HUES64 (cell line): ENCODE results near the gene KRTAP5-6.

ENCODE experiments used
- H3K27ac ChIP-seq: 2 replicates; pipeline ENCODE4 v1.7.0; 2013; ENCODE audit warnings: low read depth, low read length, inconsistent platforms
- H3K27me3 ChIP-seq: 2 replicates; pipeline ENCODE4 v1.6.1; 2013; ENCODE audit warnings: mild to moderate bottlenecking, low read length; ENCODE audit not compliant: insufficient read depth
- H3K36me3 ChIP-seq: 2 replicates; pipeline ENCODE4 v1.6.1; 2013; ENCODE audit warnings: mild to moderate bottlenecking, low read length; ENCODE audit not compliant: insufficient read depth
- H3K4me1 ChIP-seq: 2 replicates; pipeline ENCODE4 v1.6.1; 2013; ENCODE audit warnings: mild to moderate bottlenecking, low read length, moderate library complexity; ENCODE audit not compliant: insufficient read depth
- H3K4me3 ChIP-seq: 2 replicates; pipeline ENCODE4 v1.5.1; 2013; ENCODE audit warnings: mild to moderate bottlenecking, low read length, moderate library complexity
- H3K9ac ChIP-seq: 2 replicates; pipeline ENCODE4 v1.6.1; 2013; ENCODE audit warnings: mild to moderate bottlenecking, low read depth, low read length
- H3K9me3 ChIP-seq: 2 replicates; pipeline ENCODE4 v1.6.1; 2013; ENCODE audit warnings: low read depth, low read length; ENCODE audit not compliant: insufficient read depth
- WGBS: fragments of 150-250, 120-280 bp; methylation state at CpG from one replicate; pipeline ENCODE4 v1.1.7; 2013; ENCODE audit warnings: missing lambda C conversion rate; 5-methylcytosine and 5-hydroxymethylcytosine counted together

Gene KRTAP5-6

DNA sequence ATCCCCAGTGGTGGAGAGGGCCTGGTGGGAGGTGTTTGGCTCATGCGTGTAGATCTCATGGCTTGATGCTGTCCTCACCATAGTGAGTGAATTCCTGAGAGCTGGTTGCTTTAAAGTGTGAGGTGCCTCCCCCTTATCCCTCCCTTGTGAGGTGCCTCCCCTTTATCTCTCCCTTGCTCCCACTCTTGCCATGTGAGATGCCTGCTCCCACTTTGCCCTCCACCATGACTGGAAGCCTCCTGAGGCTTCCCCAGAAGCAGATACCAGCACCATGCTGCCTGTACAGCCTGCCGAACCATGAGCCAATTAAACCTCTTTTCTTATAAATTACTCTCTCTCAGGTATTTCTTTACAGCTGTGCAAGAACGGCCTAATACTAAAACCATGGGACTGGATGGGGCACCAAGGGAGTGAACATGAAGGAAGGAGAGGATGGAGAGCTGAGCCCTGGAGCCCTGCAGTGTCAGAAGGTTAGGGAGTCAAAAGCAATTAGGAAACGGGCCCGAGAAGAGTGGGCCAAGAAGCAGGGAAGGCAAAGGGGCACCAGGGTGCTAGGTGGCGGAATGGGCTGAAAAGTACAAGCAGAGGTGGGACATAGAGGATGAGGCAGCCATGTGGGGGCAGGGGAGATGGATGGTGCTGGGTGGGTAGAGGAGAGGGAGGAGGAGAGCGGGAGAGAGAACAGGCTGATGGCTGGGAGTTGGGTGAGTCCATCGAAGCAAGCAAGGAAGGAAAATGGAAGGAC is 44.0 kb downstream of the KRTAP5-6 start:
- Histone ChIP-seq H3K4me1 (no peaks in the 10 kb centered on the region), H3K9me3 (peaks cover 12% of the 10 kb centered on the region; the same call in 1 of the 2 replicates), H3K4me3 (no peak overlapping the region), H3K9ac (no peak overlapping the region), H3K36me3 (no peaks in the 10 kb centered on the region), H3K27me3 (peaks cover 13% of the 10 kb centered on the region), H3K27ac (no peak overlapping the region)
- 87% methylated on average over 8 of the region's 8 CpGs for WGBS

DNA sequence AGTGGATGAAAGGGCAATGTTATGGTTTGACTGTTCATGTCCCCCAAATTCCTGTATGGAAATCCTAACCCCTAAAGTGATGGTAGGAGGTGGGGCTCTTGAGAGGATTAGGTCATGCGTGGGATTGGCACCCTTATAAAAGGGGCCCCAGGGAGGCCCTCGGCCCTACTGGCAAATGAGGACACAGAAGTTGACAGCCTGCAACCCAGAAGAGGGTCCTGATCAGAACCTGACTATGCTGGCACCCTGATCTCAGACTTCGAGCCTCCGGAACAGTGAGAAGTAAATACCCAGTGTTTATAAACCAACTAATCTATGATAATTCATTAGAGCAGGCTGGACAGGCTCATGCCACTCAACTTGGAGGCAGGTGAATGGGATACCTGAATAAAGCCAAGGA is 44.7 kb downstream of the KRTAP5-6 start:
- Histone ChIP-seq H3K4me1 (no peaks in the 10 kb centered on the region), H3K4me3 (no peak overlapping the region), H3K36me3 (no peaks in the 10 kb centered on the region), H3K9ac (no peak overlapping the region), H3K9me3 (peaks cover 7% of the 10 kb centered on the region; the same call in 1 of the 2 replicates), H3K27ac (no peak overlapping the region), H3K27me3 (peaks cover 14% of the 10 kb centered on the region)
- 89% methylated on average over 4 of the region's 4 CpGs for WGBS

DNA sequence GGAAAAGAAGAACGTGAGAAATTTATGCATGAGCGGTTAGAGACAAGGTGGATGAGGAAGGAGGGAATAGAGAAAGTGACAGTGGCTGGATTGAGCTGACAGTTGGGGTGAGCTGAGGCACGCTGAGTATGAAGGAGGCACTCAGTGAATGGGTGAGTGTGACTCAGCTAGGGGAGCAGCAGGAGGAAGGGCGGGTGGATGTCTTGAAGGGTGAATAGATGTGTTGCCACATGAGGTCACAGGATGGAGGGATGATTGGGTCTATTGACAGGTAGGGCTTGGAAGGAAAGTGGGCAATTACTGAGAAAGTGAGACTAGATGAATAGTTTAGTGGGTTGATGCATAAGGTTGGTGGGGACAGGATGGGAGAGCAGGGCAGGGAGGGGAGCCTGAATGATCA is 45.4 kb downstream of the KRTAP5-6 start:
- Histone ChIP-seq H3K27me3 (peaks cover 19% of the 10 kb centered on the region), H3K27ac (no peak overlapping the region)

DNA sequence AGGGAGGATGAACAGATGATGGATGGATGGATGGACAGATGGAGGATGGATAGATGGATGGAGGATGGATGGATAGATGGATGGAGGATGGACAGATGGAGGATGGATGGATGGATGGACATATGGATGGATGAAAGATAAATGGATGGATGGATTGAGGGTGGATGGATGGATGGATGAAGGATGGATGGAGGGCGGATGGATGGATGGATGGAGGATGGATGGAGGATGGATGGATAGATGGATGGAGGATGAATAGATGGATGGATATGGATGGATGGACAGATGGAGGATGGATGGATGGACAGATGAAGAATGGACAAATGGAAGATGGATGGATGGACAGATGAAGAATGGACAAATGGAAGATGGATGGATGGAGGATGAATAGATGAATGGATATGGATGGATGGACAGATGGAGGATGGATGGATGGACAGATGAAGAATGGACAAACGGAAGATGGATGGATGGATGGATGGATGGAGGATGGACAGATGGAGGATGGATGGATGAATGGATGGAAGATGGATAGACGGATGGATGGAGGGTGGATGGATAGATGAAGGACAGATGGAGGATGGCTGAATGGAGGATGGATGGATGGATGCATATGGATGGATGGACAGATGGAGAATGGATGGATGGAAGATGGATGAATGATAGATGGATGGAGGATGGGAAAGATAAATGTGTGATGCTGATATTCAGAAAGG is 46.0 kb downstream of the KRTAP5-6 start:
- Histone ChIP-seq H3K4me3 (no peak overlapping the region), H3K9me3 (no peaks in the 10 kb centered on the region), H3K4me1 (no peaks in the 10 kb centered on the region), H3K9ac (no peak overlapping the region), H3K36me3 (no peaks in the 10 kb centered on the region), H3K27ac (no peak overlapping the region), H3K27me3 (peaks cover 25% of the 10 kb centered on the region)
- WGBS = 87% methylated on average over 3 of the region's 3 CpGs

More for the DNA sequence above, 45.4 kb downstream of the KRTAP5-6 start:
- Histone ChIP-seq H3K9ac (no peak overlapping the region), H3K4me1 (no peaks in the 10 kb centered on the region), H3K4me3 (no peak overlapping the region), H3K36me3 (no peaks in the 10 kb centered on the region), H3K9me3 (peaks cover under 1% of the 10 kb centered on the region; the same call in 1 of the 2 replicates)
- WGBS = 60% methylated on average over 4 of the region's 4 CpGs

DNA sequence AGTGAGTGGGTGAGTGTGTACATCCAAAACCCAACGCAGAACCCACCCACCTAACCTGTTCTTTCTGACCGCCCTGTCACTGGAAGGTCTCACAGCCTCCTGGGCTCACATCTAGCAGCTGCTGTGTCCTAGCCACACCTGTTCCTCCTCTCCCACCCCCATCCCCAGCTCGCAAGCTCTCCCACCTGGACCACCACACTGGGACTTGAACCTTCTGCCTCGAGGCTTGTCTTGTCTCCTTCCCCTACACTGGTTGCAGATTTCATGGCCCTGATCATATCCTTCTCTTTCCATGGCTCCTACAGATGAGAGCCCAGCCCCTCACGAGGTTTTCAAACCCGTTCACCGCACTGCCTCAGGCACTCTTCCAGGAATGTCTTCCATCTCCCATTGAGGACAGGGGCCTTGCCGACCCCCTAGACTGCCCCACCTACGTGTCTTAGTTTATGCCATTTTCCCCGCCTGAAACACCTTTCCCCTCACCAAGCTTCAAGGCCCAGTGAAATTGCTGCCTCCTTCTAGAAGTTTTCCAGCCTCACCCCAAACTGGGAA is 46.7 kb downstream of the KRTAP5-6 start:
- Histone ChIP-seq H3K27ac (no peak overlapping the region), H3K4me1 (no peaks in the 10 kb centered on the region), H3K4me3 (no peak overlapping the region), H3K27me3 (peaks cover 32% of the 10 kb centered on the region), H3K9ac (no peak overlapping the region), H3K36me3 (no peaks in the 10 kb centered on the region), H3K9me3 (no peaks in the 10 kb centered on the region)
- 79% methylated on average over 10 of the region's 10 CpGs for WGBS

DNA sequence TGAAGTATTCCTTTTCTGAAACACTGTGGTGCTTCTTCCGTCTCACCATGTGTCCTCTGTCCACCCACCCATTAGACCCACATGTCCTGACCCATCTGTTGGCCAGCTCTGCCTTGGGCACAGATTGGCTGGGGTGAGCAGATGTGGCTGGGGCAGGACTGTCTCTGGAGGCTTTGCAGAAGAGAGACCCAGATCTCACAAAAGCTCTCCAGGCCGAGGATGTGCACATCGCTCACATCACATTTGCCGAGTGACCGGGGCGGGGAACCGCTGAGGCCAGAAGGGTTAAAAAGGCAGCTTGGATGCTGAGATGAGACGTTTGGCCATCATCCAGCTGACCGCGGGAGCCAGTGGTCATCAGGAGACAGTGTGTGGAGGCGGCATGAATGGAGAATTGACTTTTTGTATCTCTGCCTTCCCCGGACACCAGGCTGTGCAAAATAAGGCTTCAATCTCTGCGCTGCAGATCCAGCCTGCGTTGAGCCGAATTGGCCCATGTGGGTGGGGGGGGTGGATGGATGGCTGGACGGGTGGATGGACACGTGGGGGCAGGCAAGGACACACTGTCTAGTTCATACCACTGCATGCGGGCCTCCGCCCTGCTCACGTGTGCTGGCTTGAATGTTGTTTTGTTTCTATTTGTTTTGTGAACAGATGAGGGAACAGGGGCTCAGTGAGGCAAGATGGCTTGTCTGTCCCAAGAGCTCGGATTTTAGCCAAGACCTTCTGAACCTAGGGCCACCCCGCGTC is 47.3 kb downstream of the KRTAP5-6 start:
- no peaks in the 10 kb centered on the region for H3K36me3 ChIP-seq
- no peak overlapping the region for H3K9ac ChIP-seq
- H3K27me3 ChIP-seq = peaks cover 37% of the 10 kb centered on the region
- H3K4me3 ChIP-seq = no peak overlapping the region
- H3K4me1 ChIP-seq = no peaks in the 10 kb centered on the region
- H3K27ac ChIP-seq = no peak overlapping the region
- H3K9me3 ChIP-seq = no peaks in the 10 kb centered on the region
- WGBS = 87% methylated on average over 23 of the region's 23 CpGs

DNA sequence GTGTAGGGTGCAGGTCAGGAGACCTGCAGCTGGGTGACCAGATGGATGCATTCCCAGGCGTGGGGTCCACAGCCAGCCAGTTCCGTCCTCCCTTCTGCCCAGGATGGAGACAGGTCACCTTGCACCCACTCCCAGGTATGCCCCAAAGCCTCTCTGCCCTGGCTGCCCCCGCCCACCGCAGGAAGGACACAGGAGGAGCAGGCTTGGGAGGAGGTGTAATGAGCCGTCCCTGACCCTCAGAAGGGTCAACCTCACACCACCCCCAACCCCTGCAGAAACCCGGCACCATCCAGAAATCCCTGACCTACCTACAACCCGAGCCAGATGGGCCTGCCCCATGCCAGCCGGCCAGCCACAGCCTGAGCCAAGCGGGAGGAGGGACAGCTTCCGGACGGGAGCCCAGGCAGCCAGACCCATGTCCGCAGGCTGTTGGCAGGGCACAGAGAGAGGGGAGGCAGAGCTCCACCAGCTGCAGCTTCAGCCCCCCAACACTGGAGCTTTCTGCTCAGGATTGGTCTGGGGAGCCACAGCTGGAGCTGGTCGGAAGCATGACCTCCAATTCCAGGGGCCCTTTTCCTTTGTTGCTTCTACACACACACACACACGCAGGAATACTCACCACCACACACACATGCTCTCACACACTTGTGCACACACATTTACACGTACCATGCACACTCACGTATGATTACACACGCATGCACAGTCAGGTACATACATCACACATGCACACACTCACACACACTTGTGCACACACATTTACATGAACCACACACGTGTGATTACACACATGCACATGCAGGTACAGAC is 48.1 kb downstream of the KRTAP5-6 start:
- Histone ChIP-seq H3K4me3 (no peak overlapping the region), H3K4me1 (no peaks in the 10 kb centered on the region), H3K27ac (no peak overlapping the region), H3K9ac (no peak overlapping the region), H3K36me3 (no peaks in the 10 kb centered on the region), H3K9me3 (no peaks in the 10 kb centered on the region), H3K27me3 (peaks cover 42% of the 10 kb centered on the region)
- WGBS = 90% methylated on average over 18 of the region's 18 CpGs

DNA sequence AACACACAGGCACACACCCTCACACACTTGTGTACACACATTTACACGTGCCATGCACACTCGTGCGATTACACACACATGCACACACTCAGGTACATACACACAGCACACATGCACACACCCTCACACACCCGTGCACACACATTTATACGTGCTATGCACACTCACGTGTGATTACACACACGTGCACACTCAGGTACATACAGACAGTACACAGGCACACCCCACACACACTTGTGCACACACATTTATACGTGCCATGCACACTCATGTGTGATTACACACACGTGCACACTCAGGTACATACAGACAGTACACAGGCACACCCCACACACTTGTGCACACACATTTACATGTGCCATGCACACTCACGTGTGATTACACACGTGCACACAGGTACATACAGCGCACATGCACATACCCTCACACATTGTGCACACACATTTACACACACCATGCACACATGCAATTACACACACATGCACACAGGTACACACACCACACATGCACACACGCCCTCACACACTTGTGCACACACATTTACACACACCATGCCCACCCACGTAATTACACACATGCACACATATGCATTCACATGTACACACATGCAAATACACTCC is 48.8 kb downstream of the KRTAP5-6 start:
- H3K4me3 ChIP-seq = no peak overlapping the region
- no peak overlapping the region for H3K9ac ChIP-seq
- H3K27ac ChIP-seq = no peak overlapping the region
- H3K36me3 ChIP-seq = no peaks in the 10 kb centered on the region
- H3K27me3 ChIP-seq = peaks cover 42% of the 10 kb centered on the region
- no peaks in the 10 kb centered on the region for H3K9me3 ChIP-seq
- H3K4me1 ChIP-seq = no peaks in the 10 kb centered on the region
- WGBS = 92% methylated on average over 14 of the region's 14 CpGs

DNA sequence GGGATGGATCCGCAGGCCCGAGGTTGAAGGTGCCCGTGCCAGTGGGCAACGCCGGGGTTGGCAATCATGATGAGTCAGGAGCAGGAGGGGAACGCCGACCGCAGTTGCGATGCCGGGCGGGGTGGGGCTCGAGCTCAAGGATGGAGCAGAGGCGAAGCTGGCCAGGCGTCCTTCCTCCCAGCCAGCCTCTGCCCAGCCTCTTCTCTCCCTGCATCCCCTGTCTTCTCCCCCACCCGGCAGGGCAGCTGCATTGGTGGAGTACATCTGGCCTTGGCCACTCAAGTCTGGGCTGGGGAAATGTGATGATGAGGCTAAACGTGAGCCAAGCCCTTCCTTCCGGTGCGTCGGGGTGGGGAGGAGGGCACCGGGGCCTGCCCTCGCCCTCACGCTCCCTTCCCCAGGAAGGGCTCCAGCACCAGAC is 49.5 kb downstream of the KRTAP5-6 start:
- Histone ChIP-seq H3K9ac (no peak overlapping the region), H3K27ac (no peak overlapping the region), H3K36me3 (no peaks in the 10 kb centered on the region), H3K9me3 (no peaks in the 10 kb centered on the region), H3K4me1 (no peaks in the 10 kb centered on the region), H3K4me3 (no peak overlapping the region), H3K27me3 (peaks cover 42% of the 10 kb centered on the region)
- WGBS = 93% methylated on average over 22 of the region's 22 CpGs
